Pancreas (tissue), 10 donors: ENCODE results near the gene EMC9. TPM values are rescaled to one million over a fixed set of nuclear protein-coding genes. Genes with fewer than 3 reads are reported as not detected.

Experiments used
- ATAC-seq, 4 donors: fragments of 200-7000 bp; cut with Tn5 transposase; one replicate each; pipeline versions ENCODE4 v1.8.0 to v1.9.1; 2020; ENCODE audit warnings: mild to moderate bottlenecking in 4 of 4, moderate library complexity in 4 of 4
- DNase-seq, 6 donors: peaks; one replicate each; pipeline ENCODE4 v3.0.0-alpha.2; 2020
- FAIRE-seq: peaks from 2 replicates; lab custom pipeline; 2012; peaks lifted over from hg19 to GRCh38; lab: Jason Lieb, UNC
- H3K27ac ChIP-seq, 4 donors: fragments of 200-600 bp; sonication (generic); 1 replicate in 3 of 4; 2 replicates in 1 of 4; pipeline versions ENCODE4 v1.5.0 to v1.8.0; 2020
- H3K27me3 ChIP-seq, 4 donors: fragments of 200-600 bp; one replicate each; pipeline ENCODE4 v1.8.0; 2021
- H3K36me3 ChIP-seq, 3 donors: fragments of 200-600 bp; sonication (generic) in 1 of 3; one replicate each; pipeline versions ENCODE4 v1.5.0 to v1.8.0; 2020 to 2021
- H3K4me1 ChIP-seq, 3 donors: fragments of 200-600 bp; one replicate each; pipeline ENCODE4 v1.8.0; 2021
- H3K4me3 ChIP-seq, 4 donors: fragments of 200-600 bp; sonication (generic) in 2 of 4; one replicate each; pipeline versions ENCODE4 v1.5.0 to v1.8.0; 2020 to 2021
- H3K9me3 ChIP-seq, 4 donors: fragments of 200-600 bp; one replicate each; pipeline ENCODE4 v1.8.0; 2021
- WGBS, 2 donors: extraction: QIAGEN DNeasy Blood & Tissue Kit; methylation state at CpG; one replicate each; pipeline ENCODE4 v1.1.7; 2013; 5-methylcytosine and 5-hydroxymethylcytosine counted together
- intact Hi-C, 3 donors: fragments of 100-400 bp; cut with DNase I; formaldehyde crosslinking; loops; one replicate each; pipeline versions ENCODE4 v1.11.1 to v1.14.2; 2022
- polyA plus RNA-seq, 2 donors: library from polyadenylated mRNA; stranded (reverse); fragments of 200-250 nt; gene quantifications; one replicate each; pipeline ENCODE4 v1.2.3, GENCODE V29; 2013
- total RNA-seq, 6 donors: library from RNA; stranded (reverse); fragmentation: NEBNext Ultra II Directional in 4 of 6; extraction: Animal tissue kit (Norgen Biotek cat#: 25700) in 4 of 6; gene quantifications; one replicate each; pipeline versions ENCODE4 v1.2.1 to v1.2.4, GENCODE V29; 2021 to 2023
- TF ChIP-seq, protein P1 (sequence below), 4 donors: fragments of 200-600 bp; sonication (generic) in 3 of 4; IDR thresholded peaks; one replicate each; pipeline versions ENCODE4 v1.5.0 to v1.8.0; 2021; ENCODE audit warnings: antibody characterized with exemption in 4 of 4
- donor health status: healthy with polysubstance abuse.
- donor health status: DM: no; HTN: no; CAD: no; lungs with moderate emphysema.
- donor health status: DM: no; HTN: no; CAD: no.
- donor health status: control.
- donor health status: control.
- donor health status: Bipolar disorder and iron deficiency.
- donor health status: DM: yes; HTN: yes; CAD: no.
- donor health status: DM: no; HTN: no; CAD: no.
- donor health status: DM: no; HTN: no; CAD: no.
- donor health status: DM: yes; HTN: yes; CAD: no.

The EMC9 gene
- total and polyA plus RNA-seq, 8 donors: 8.1 to 72.6 (median 14.1) TPM

DNA sequence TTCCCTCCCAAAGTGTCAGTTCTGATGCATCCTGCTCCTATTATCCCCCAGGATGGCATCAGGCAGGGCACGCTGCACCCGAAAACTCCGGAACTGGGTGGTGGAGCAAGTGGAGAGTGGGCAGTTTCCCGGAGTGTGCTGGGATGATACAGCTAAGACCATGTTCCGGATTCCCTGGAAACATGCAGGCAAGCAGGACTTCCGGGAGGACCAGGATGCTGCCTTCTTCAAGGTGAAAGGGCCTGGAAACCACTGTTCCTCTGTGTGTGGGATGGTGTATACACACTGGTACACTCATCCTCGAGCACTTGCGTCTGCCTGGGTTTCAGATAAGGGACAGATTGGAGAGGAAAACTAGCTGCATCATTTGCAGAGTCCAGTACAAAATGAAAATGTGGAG is 20.7 kb upstream of the EMC9 start:
- peak in 1 of 6 donors; percentile 45 for DNase-seq
- Histone ChIP-seq H3K36me3 (peaks cover 8 to 52% (median 29%) of the 10 kb centered on the region in 3 donors), H3K4me3 (peak overlapping the region in 2 of 4 donors; percentile 55 to 61), H3K9me3 (no peaks in the 10 kb centered on the region), H3K27ac (peak overlapping the region in 1 of 4 donors; percentile 79), H3K27me3 (no peaks in the 10 kb centered on the region), H3K4me1 (peaks cover 0 to 19% (median 0%) of the 10 kb centered on the region in 3 donors)
- TF ChIP-seq, protein P1, sequence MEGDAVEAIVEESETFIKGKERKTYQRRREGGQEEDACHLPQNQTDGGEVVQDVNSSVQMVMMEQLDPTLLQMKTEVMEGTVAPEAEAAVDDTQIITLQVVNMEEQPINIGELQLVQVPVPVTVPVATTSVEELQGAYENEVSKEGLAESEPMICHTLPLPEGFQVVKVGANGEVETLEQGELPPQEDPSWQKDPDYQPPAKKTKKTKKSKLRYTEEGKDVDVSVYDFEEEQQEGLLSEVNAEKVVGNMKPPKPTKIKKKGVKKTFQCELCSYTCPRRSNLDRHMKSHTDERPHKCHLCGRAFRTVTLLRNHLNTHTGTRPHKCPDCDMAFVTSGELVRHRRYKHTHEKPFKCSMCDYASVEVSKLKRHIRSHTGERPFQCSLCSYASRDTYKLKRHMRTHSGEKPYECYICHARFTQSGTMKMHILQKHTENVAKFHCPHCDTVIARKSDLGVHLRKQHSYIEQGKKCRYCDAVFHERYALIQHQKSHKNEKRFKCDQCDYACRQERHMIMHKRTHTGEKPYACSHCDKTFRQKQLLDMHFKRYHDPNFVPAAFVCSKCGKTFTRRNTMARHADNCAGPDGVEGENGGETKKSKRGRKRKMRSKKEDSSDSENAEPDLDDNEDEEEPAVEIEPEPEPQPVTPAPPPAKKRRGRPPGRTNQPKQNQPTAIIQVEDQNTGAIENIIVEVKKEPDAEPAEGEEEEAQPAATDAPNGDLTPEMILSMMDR (IDR thresholded peaks at IDR 0.05): no peak
- WGBS, 2 donors: 36 to 49% methylated on average over 8 of the region's 8 CpGs
- ATAC-seq: peak in 1 of 4 donors; percentile 3
- FAIRE-seq: no peak
- intact Hi-C loops: no loop called here

DNA sequence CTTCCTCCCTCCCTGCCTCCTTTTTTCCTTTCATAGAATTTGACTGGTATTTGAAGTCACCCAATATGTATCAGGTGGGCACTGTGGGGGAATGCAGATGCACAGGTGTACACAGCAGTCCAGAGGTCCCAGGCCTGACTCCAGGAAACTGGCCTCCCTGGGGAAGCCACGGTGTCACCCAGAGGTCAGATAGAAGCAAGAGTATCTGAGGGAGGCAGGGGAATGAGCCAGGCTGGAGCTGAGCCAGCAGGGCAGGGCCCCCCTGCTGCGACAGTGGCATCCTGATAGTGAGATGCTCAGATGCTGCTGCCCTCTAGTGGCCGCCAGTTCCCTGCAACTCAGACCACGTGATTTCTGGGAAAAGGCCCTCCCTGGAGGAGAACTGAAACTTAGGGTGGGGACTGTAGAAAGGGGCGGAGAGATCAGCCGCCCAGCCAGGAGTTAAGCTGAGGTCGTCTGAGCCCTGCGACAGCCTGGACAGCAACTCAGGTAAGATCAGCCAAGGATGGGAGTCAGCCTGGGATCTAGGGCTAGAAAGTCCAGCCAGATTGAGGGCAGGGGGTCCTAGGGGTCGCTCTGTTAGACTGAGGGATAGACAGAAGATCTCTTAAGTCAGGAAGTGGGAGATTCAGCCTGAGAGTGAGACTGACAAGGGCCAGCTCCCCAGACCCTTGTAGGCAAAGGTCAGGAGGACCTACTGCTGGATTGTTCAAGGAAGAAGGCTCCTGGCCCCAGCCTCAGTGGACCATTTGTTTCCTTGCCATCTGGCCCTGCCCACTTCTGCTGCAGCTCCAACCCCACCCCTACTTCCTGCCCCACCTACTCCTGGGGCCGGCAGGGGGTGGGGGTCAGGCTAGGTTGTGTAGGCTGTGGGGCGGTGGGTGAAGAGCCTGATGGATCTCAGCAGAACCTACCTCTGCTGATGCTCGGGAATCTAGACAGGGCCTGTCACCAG is 19.7 kb upstream of the EMC9 start, which contains the start of gene IRF9:
IRF9 (plus strand) TSS at position 416 of the 955 bp plus-strand sequence. CDS start 880 bp downstream, outside the sequence.
- no peaks in the 10 kb centered on the region for H3K9me3 ChIP-seq
- peak; percentile 93 to 97 (median 96) for DNase-seq
- no peaks in the 10 kb centered on the region for H3K27me3 ChIP-seq
- peak within 1 kb of the TSS; percentile 37 to 74 (median 58) for H3K4me3 ChIP-seq
- peaks cover 0 to 19% (median 0%) of the 10 kb centered on the region in 3 donors for H3K4me1 ChIP-seq
- peak; percentile 94 to 96 (median 96) for ATAC-seq
- peak within 1 kb of the TSS; percentile 71 to 92 (median 82) for H3K27ac ChIP-seq
- WGBS, 2 donors: 0 to 1% methylated on average over 12 of the region's 12 CpGs
- intact Hi-C loops: no loop called here
- no peak for FAIRE-seq
- peaks cover 9 to 54% (median 29%) of the 10 kb centered on the region in 3 donors for H3K36me3 ChIP-seq
- TF ChIP-seq, protein P1 (IDR thresholded peaks at IDR 0.05): peak; percentile 89 to 96 (median 92)

DNA sequence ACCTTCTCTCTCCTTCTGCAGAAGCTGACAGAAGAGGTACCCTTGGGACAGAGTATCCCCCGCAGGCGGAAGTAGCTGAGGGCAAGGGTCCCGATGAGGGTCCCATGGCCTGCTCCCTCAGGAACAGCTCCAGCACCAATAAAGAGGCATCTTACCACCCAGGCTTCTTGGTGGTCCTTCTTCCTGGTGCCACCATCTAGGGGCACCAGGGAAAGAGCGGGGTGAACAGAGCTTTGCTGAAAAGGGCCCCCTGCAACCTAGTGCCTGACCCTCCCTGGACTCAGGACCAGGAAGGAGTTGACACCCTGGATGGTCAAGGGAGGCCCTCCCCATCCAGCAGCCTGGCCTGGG is 19.1 kb upstream of the EMC9 start:
- Histone ChIP-seq H3K4me3 (no peak overlapping the region), H3K27ac (peak overlapping the region; percentile 71 to 92 (median 82)), H3K27me3 (no peaks in the 10 kb centered on the region), H3K36me3 (peaks cover 10 to 54% (median 26%) of the 10 kb centered on the region in 3 donors), H3K9me3 (no peaks in the 10 kb centered on the region), H3K4me1 (peaks cover 0 to 19% (median 0%) of the 10 kb centered on the region in 3 donors)
- ATAC-seq (no peak), DNase-seq (no peak), FAIRE-seq (no peak)
- 87% methylated on average over 4 of the region's 4 CpGs for WGBS, 2 donors
- TF ChIP-seq, protein P1 (IDR thresholded peaks at IDR 0.05): no peak
- intact Hi-C loops: no loop called here

DNA sequence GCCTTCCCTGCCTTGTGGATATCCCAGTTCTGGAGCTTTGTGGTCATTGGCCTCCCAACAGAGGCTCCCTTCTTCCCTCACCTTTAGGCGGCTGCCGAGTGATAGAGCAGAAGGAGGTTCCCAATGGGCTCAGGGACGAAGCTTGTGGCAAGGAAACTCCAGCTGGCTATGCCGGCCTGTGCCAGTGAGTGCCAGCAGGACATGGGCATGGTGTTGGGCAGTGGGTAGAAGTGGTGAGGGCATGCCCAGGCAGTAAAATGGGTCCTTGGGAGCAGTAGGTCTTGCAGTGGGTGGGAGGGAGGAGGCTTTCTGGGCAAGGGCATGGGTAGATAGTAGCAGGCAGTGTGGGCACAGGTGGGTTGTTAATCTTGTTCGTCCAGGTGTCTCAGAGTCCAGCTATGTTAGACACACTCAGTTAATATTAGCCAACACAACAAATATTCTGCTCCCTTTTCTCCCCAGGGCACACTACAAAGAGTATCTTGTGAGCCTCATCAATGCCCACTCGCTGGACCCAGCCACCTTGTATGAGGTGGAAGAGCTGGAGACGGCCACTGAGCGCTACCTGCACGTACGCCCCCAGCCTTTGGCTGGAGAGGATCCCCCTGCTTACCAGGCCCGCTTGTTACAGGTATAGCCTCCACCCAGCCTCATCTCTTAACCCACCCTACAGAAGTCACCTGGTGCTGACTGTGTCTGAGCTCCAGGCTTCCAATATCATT is 18.5 kb upstream of the EMC9 start:
- intact Hi-C loops: no loop called here
- Histone ChIP-seq H3K4me3 (no peak overlapping the region), H3K9me3 (no peaks in the 10 kb centered on the region), H3K27me3 (no peaks in the 10 kb centered on the region), H3K36me3 (peaks cover 13 to 54% (median 28%) of the 10 kb centered on the region in 3 donors), H3K27ac (peak overlapping the region; percentile 71 to 92 (median 82)), H3K4me1 (peaks cover 0 to 19% (median 0%) of the 10 kb centered on the region in 3 donors)
- TF ChIP-seq, protein P1 (IDR thresholded peaks at IDR 0.05): no peak
- ATAC-seq: no peak
- 73 to 80% methylated on average over 11 of the region's 11 CpGs for WGBS, 2 donors
- no peak for FAIRE-seq
- peak in 1 of 6 donors; percentile 44 for DNase-seq
